ENCODE results near the gene NDUFS6. TPM values are rescaled to one million over a fixed set of nuclear protein-coding genes. Genes with fewer than 3 reads are reported as not detected.
"Not testable (repeated sequence)": the region's sequence is repeated elsewhere in the genome, so short reads cannot be mapped to it uniquely, and the experiment has no call there.

NDUFS6 gene
- total RNA-seq, 1 donor from 2014 or later = 22.9 TPM

DNA sequence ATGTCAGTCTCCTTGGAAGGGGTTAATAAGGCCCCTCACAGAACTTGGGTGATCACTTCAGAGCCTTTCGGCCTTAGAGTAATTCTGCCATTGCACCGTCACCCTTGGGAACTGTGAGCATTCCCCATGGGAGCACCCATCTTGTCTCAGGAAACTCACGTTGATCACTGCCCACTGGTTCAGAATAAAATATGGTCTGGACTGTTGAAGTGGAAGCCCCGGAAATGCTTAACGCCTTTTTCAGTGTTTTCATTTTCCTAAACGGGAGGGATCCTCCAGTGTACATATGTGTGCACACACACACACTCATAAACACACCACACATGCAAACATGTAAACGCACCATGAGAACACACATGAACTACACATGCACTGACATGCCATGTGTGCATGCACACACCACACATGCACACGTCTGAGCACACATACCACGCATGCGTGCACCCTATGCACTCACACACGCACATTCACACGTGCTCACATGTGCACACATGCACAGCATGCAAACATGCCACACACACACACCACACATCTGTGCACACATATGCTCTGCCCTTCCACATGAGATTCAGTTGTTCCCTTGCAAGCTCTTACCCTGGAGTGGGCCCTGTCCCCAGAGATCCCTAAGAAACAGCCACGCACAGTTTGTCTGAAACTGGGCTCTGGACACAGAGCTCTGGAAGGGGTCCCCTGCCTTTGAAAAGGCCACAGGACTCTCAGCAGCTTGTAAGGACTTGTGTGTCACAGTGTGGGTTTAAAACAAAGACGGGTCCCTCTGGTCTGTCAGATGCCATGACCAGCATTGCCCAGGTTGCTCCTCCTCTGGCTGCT, 18.6 kb upstream of the NDUFS6 start:
- DNase-seq (ENCODE audit: low spot score) = no peak

DNA sequence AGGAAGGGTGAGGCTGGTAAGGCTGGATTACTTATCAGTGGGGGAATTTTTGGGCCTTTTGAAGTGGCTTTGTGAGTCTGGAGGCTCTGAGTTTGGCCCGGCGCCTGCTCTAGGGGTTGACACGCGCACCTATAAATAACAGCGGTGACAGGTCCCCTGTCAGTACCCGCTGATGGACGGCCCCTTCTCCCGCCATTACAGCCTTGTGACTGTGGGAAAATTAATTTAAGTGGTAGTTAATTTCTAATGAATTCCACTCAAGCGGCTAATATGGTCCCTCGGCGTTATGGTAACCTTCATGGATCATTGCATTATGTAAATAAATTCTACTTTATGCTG, 18.0 kb upstream of the NDUFS6 start:
- no peak for DNase-seq (ENCODE audit: low spot score)

DNA sequence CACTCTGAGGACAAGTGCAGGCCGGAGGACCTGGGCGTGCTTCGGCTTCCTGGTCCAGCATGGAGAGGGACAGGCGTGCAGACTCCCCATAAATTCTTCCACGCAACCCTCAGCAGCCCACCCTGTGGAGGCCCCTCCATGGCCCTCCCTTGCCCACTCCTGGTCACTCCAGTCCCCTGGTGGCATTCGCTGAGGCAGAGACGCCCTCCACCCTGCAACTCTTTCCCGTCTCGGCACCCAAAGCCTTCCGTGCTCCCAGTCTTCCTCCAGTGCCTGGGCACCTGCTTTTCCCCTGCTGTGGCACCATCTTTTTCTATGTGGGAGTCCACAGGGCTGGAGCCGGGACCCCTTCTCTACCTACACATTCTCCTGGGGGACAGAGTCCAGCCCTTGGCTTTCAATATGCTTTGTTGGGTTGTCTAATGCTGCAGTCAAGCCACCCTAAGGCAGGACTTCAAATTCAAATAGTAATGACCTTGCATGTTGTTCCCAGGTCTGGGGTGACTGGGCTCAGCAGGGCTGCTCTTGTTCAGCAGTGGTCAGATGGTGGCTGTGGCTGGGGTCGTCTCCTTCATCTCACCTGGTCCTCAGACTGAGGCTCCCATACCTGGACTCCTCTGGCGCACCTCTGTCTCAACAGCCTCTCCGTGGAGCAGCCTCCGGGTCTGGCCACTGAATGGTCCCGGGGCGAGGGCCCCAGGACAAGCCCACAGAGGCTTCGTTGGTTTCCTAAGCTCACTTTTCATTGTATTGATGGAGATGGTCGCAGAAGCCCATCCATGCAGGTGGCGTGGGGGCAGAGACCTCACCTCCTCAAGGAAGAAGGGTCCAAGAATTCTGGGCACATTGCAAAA, 16.8 kb upstream of the NDUFS6 start:
- no peak for DNase-seq (ENCODE audit: low spot score)

- DNase-seq (ENCODE audit: low spot score) = no peak
Observed at GRCh38 chr5:1785062-1785461, 16.1 kb upstream of the NDUFS6 start.

DNA sequence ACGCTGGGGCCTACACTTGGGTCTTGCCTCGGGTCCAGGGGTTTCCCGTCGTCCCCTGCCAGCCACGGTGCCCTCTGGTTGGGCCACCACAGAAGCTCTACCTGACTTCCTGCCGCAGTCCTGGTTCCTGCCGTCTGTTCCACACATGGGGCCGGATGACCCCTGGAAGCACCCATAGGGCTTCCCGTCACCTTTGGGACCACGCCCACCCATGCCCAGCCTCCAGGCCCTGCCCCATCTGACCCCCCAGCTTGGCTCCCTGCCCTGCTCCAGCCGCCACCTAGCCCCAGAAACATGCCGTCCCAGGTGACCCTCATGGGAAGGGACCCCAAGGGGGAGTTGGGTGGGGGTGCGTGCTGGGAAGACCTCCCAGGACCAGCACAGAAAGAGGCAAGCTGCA, 15.2 kb upstream of the NDUFS6 start:
- DNase-seq (ENCODE audit: low spot score) = no peak

- no peak for DNase-seq (ENCODE audit: low spot score)
Observed at GRCh38 chr5:1786621-1787471, 14.4 kb upstream of the NDUFS6 start.

DNA sequence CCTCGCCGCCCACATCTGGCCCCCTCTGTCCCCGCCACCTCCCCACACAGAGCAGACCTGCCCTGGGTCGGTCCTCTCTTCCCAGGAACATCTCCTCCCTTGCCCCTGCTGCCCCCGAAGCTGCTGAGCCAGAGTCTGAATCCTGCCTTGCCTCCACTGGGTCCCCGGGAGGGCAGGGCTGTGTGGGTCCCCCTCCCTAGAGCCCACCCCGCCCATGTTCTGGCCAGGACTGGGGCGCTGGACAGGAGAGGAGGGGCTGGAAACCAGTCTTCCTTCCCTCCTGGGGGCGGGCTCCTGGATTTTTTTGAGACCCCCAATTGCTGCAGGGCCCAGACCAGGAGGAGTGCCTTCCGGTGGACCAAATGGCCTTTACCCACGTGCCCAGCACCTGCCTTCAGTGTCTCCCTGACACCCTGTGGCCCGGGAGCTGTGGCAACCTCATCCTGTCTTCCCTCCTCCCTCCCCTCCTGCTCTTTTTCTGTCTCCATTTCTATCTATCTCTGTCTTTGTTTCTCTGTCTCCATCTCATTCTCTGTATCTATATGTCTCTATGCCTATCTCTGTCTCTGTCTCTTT, 13.6 kb upstream of the NDUFS6 start:
- DNase-seq (ENCODE audit: low spot score) = no peak

DNA sequence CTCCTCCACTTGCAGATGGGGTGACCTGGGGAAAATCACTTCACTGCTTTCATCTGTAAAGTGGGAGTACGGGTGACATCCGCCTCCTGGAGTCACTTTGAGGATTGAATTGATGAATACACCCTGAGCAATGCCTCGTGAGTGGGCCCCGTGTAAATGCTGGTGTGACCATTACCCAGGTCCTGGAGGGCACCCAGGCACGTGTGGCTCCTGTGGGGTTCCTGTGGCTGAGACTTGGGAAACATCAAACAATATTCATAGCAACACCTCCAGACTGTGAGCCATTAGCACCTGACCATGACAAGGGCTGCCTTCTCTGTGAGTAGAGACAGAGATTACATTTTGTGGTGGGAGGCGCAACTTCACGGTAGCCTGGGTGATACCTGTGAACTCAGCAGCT, 13.0 kb upstream of the NDUFS6 start:
- no peak for DNase-seq (ENCODE audit: low spot score)

DNA sequence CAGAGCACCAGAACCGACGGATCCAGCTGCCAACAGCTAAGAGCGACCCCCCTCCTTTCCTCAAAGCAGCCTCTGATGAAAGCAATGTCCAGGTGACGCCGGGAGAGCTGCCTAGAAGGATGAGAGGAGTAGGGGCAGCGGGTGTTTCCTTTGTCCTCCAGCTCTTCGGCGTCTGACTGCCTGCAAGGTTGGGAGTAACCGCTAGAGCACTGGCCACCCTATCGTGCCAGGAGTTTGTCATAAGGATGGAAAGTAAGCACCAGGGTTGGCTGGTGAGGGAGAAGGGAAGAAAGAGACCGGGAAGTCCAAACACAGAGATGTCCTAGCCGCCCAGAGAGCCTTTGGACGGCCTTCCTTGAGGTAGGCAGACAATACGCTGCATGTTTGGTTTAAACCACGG, 12.4 kb upstream of the NDUFS6 start:
- DNase-seq (ENCODE audit: low spot score) = no peak

DNA sequence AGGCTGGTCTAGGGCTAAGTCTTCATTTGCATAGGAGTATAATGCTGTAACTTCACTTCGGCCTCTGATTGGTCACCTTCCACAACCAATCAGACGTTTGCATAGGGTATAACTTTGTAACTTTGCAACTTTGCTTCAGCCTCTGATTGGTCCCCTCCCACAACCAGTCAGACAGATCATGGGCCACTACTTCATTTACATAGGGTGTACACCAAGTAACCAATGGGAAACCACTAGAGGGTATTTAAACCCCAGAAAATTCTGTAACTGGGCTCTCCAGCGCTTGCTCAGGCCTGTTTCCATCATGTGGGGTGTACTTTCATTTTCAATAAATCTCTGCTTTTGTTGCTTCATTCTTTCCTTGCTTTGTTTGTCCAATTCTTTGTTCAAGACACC, 11.8 kb upstream of the NDUFS6 start:
- DNase-seq (ENCODE audit: low spot score) = not testable (repeated sequence)

GRCh38 chr5:1789834-1790471, 11.3 kb upstream of the NDUFS6 start:
- no peak for DNase-seq (ENCODE audit: low spot score)

- DNase-seq (ENCODE audit: low spot score) = no peak
Observed at GRCh38 chr5:1791176-1791575, 10.0 kb upstream of the NDUFS6 start.

GRCh38 chr5:1792842-1793266, 8.4 kb upstream of the NDUFS6 start:
- no peak for DNase-seq (ENCODE audit: low spot score)

DNA sequence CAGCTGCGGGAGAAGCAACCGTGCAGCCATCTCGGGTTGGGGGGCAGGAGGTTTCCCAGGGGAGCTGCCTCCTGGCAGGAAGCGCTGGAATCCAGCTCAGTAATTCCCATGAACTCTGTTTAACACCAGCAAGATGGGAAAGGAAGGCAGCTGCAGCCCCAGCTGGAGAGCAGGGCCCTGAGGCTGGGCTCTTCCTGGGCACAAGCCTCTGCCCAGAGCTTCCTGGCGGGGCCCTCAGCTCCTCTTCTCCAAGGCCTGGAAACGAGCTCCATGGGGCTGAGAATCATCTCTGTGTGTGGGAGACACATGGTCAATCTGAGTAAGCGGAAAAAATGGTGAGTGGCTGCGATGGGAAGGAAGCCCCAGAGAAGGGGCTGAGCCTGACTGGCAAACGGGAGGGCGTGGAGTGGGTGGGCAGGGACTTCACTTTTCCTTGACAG, 7.9 kb upstream of the NDUFS6 start:
- DNase-seq (ENCODE audit: low spot score) = no peak

GRCh38 chr5:1793966-1794900, 7.0 kb upstream of the NDUFS6 start:
- DNase-seq (ENCODE audit: low spot score) = no peak

DNA sequence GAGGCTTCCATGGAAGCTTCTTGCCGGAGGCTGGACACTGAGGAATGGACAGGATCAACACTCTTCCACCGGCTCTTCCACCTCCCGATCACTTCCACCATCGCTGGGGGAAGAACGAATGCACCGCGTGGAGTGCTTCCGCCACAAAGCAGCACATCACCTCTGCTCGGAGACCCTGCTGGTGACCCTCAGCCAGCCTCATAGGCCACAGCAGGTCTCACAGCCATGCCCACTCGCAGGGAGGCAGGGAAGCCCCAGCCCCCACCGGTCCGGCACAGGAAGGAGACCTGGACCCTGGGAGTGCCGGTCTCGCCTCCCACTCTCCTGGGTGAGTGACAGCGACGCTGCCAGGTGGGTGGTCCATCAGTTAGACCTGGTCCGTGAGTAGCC, 6.3 kb upstream of the NDUFS6 start:
- no peak for DNase-seq (ENCODE audit: low spot score)

GRCh38 chr5:1795506-1795905, 5.7 kb upstream of the NDUFS6 start:
- no peak for DNase-seq (ENCODE audit: low spot score)

GRCh38 chr5:1795931-1796330, 5.3 kb upstream of the NDUFS6 start:
- DNase-seq (ENCODE audit: low spot score) = no peak

- DNase-seq (ENCODE audit: low spot score) = no peak
Observed at GRCh38 chr5:1796371-1797102, 4.7 kb upstream of the NDUFS6 start.

Data from ureter (tissue), 1 donor.